ENCODE measurements around the gene BCAP31. TPM values are rescaled to one million over a fixed set of nuclear protein-coding genes. Genes with fewer than 3 reads are reported as not detected.
"Not testable (repeated sequence)": the region's sequence is repeated elsewhere in the genome, so short reads cannot be mapped to it uniquely, and the experiment has no call there.

BCAP31 gene
- total RNA-seq, 2 experiments from 2014 or later: 43.0 to 72.0 TPM

DNA sequence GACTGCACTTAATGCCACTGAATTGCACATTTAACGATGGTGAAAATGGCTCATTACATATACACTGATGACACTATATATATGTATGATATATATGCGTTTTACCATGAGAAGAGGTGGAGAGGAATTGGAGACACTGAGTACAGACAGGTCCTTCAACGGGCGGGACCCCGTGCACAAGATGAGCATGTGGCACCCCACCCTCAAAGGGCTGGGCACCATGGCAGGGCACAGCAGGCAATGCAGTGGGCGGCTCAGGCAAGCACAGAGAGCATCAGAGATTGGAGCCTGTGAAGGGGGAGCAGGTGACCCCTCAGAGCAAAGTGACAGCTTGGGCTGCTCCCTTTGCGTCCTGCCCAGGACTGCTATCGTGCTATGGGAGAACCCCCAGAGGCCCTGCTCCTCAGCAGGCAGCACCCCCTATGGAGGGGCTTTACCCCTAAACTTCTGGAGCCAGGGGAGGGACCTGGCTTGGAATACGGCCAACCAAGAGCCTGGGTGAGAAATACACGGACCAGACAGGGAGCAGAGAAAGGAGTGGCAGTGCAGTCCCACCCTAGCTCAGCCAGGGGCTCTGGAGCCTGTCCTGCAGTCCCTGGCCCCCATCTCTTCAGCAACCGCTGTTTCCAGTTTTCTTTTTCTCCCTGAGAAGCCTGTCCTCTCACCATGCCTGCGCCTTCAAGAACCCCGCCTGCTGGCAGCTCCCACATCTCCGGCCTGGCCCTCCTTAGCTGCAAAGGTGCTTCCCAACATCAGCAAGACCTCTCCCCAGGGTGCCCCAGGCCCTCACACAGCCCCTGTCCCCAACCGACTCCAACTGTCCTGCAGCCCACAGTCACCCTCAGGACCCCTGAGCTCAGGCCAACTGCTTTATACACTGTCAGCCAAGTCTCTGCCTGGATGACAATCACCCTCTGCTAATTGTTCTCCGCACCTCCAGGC lies 26.0 kb downstream of the BCAP31 start:
- Histone ChIP-seq H3K9me3 (ENCODE audit: low read length) (no peaks in the 10 kb centered on the region), H3K27ac (ENCODE audit: low read depth, low read length, poor library complexity, severe bottlenecking) (no peak overlapping the region), H3K4me1 (ENCODE audit: insufficient read depth, low read length, poor library complexity, severe bottlenecking) (no peaks in the 10 kb centered on the region), H2AFZ (ENCODE audit: low read length) (no peak overlapping the region), H4K20me1 (ENCODE audit: insufficient read depth, low read length) (no peaks in the 10 kb centered on the region), H3K36me3 (ENCODE audit: insufficient read depth, low read length) (0 out of 2 replicates have a peak, but pooled peaks cover 4% of the 10 kb centered on the region), H3K79me2 (ENCODE audit: insufficient read depth, low read depth, low read length) (no peaks in the 10 kb centered on the region), H3K9me2 (ENCODE audit: insufficient read depth, low read length) (no peaks in the 10 kb centered on the region), H3K4me3 (ENCODE audit: low read depth, low read length, poor library complexity, severe bottlenecking) (no peak overlapping the region), H3K4me2 (ENCODE audit: low read length) (no peak overlapping the region)
- intact Hi-C loops (cut with micrococcal nuclease; ENCODE audit: unreplicated experiment): no loop called here
- ChIA-PET POLR2A (no interaction called here), CTCF (ENCODE audit: unreplicated experiment) (interaction anchor here (0.6 kb wide), 1 partner anchor 32 kb away, joined by 5 read pairs; no protein-coding TSS in a partner anchor)
- no TSS peak for BruUV-seq (replicated peaks)
- no peak for DNase-seq (ENCODE audit: low spot score)
- no peak for TF ChIP-seq EZH2phosphoT487 (IDR thresholded peaks at IDR 0.05; ENCODE audit: borderline replicate concordance, low read depth, low read length)
- TF ChIP-seq, protein P1, sequence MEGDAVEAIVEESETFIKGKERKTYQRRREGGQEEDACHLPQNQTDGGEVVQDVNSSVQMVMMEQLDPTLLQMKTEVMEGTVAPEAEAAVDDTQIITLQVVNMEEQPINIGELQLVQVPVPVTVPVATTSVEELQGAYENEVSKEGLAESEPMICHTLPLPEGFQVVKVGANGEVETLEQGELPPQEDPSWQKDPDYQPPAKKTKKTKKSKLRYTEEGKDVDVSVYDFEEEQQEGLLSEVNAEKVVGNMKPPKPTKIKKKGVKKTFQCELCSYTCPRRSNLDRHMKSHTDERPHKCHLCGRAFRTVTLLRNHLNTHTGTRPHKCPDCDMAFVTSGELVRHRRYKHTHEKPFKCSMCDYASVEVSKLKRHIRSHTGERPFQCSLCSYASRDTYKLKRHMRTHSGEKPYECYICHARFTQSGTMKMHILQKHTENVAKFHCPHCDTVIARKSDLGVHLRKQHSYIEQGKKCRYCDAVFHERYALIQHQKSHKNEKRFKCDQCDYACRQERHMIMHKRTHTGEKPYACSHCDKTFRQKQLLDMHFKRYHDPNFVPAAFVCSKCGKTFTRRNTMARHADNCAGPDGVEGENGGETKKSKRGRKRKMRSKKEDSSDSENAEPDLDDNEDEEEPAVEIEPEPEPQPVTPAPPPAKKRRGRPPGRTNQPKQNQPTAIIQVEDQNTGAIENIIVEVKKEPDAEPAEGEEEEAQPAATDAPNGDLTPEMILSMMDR (conservative IDR thresholded peaks at IDR 0.05; ENCODE audit: low read length): no peak

DNA sequence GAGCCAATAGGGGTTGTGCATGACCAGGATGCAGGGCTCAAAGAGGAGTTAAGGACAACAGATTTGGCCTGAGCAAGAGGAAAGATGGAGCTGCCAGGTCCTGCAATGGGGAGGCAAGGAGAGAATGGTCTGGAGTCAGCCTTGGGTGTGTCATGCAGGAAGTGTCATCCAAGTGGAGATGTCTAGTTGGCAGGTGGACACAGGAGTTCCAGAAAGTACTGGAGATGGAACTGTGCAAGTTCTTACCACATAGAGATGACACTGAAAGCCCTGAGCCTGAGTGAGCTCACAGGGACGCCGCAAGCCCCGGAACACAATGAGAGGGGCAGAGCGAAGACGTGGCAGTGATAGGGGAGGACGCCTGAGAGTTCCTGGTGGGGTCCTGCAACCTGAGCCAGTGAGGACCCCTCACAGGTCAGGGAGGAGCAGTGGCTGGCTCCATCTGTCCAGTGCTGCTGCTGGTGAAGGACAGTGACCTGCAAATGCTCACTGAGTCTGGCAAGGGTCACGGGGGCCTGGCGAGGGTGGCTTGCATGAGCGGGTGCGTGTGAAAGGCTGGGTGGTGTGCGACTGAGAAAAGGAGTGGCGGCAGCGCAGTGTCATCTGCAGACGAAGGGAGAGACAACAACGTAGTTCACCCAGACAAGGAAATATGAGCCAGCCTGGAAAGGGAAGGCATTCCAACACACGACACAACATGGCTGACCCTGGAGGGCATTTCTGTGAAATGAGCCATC lies 27.0 kb downstream of the BCAP31 start:
- H3K9me3 ChIP-seq (ENCODE audit: low read length); CTCF ChIA-PET (ENCODE audit: unreplicated experiment); H3K79me2 ChIP-seq (ENCODE audit: insufficient read depth, low read depth, low read length); H3K9me2 ChIP-seq (ENCODE audit: insufficient read depth, low read length); H3K4me1 ChIP-seq (ENCODE audit: insufficient read depth, low read length, poor library complexity, severe bottlenecking); H3K27ac ChIP-seq (ENCODE audit: low read depth, low read length, poor library complexity, severe bottlenecking); H3K4me2 ChIP-seq (ENCODE audit: low read length); H3K36me3 ChIP-seq (ENCODE audit: insufficient read depth, low read length); intact Hi-C loops (cut with micrococcal nuclease; ENCODE audit: unreplicated experiment); H3K4me3 ChIP-seq (ENCODE audit: low read depth, low read length, poor library complexity, severe bottlenecking); H2AFZ ChIP-seq (ENCODE audit: low read length); POLR2A ChIA-PET; BruUV-seq (replicated peaks); DNase-seq (ENCODE audit: low spot score); H4K20me1 ChIP-seq (ENCODE audit: insufficient read depth, low read length): not testable (repeated sequence)

DNA sequence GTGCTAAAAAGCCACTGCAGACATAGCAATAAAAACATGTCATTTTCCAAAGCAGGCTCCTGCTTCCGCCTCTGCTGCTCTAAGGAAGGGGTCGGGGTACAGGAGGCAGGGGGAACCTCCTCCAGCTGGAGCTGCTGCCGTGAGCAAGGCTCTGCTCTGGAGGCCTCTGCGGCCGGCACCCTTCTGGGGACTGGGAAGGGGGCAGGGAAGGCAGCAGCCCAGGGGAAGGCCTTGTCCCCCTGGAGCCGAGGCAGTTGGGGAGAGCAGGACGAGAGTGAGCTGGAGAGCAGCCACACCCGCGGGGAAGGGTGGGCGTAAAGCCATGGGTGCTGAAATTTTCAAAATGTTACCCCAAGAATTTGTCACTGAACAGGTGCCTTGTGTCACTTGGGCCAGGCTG lies 27.6 kb downstream of the BCAP31 start:
- H3K9me3 ChIP-seq (ENCODE audit: low read length); H3K9me2 ChIP-seq (ENCODE audit: insufficient read depth, low read length); BruUV-seq (replicated peaks); H4K20me1 ChIP-seq (ENCODE audit: insufficient read depth, low read length); H3K36me3 ChIP-seq (ENCODE audit: insufficient read depth, low read length); CTCF ChIA-PET (ENCODE audit: unreplicated experiment); H3K27ac ChIP-seq (ENCODE audit: low read depth, low read length, poor library complexity, severe bottlenecking); POLR2A ChIA-PET; intact Hi-C loops (cut with micrococcal nuclease; ENCODE audit: unreplicated experiment); H3K4me2 ChIP-seq (ENCODE audit: low read length); H3K79me2 ChIP-seq (ENCODE audit: insufficient read depth, low read depth, low read length); H2AFZ ChIP-seq (ENCODE audit: low read length); H3K4me3 ChIP-seq (ENCODE audit: low read depth, low read length, poor library complexity, severe bottlenecking); H3K4me1 ChIP-seq (ENCODE audit: insufficient read depth, low read length, poor library complexity, severe bottlenecking); DNase-seq (ENCODE audit: low spot score): not testable (repeated sequence)

Measured in OCI-LY7 (cell line).